ENCODE results near the gene NUCB2.

- TF ChIP-seq POLR2A (IDR thresholded peaks at IDR 0.05) (no peak), CTCF (IDR thresholded peaks at IDR 0.05) (no peak)
These were observed 67.4 kb downstream of the NUCB2 start for GRCh38 chr11:17343907-17344306.
